ENCODE results near the gene YWHAE.
A peak's percentile ranks its signal among the peaks of the same experiment; 100 is the strongest.
"Not testable (repeated sequence)": the region's sequence is repeated elsewhere in the genome, so short reads cannot be mapped to it uniquely, and the experiment has no call there.

YWHAE gene

GRCh38 chr17:1398028-1398427, 2.0 kb downstream of the YWHAE start:
- H3K27me3 ChIP-seq: no peaks in the 10 kb centered on the region
- peak overlapping the region; percentile 91 to 99 (median 98) for H3K9ac ChIP-seq
- peaks cover 62 to 65% (median 64%) of the 10 kb centered on the region in 11 experiments for H4K20me1 ChIP-seq
- H3K4me3 ChIP-seq: peak overlapping the region; percentile 84 to 98 (median 92)
- peak overlapping the region in 10 of 11 experiments; percentile 96 to 100 (median 99); a peak in 20 of 22 replicates for H3K27ac ChIP-seq
- peaks cover 10 to 56% (median 45%) of the 10 kb centered on the region in 11 experiments; a peak in 21 of 22 replicates for H3K36me3 ChIP-seq
- no peak for TF ChIP-seq Cebpa-rat (IDR thresholded peaks at IDR 0.05)
- peak overlapping the region; percentile 81 to 98 (median 90) for H3K4me2 ChIP-seq
- peaks cover 41 to 58% (median 53%) of the 10 kb centered on the region in 10 experiments for H3K4me1 ChIP-seq
- no peaks in the 10 kb centered on the region for H3K9me3 ChIP-seq (replicated peaks in 1 of 11)

DNA sequence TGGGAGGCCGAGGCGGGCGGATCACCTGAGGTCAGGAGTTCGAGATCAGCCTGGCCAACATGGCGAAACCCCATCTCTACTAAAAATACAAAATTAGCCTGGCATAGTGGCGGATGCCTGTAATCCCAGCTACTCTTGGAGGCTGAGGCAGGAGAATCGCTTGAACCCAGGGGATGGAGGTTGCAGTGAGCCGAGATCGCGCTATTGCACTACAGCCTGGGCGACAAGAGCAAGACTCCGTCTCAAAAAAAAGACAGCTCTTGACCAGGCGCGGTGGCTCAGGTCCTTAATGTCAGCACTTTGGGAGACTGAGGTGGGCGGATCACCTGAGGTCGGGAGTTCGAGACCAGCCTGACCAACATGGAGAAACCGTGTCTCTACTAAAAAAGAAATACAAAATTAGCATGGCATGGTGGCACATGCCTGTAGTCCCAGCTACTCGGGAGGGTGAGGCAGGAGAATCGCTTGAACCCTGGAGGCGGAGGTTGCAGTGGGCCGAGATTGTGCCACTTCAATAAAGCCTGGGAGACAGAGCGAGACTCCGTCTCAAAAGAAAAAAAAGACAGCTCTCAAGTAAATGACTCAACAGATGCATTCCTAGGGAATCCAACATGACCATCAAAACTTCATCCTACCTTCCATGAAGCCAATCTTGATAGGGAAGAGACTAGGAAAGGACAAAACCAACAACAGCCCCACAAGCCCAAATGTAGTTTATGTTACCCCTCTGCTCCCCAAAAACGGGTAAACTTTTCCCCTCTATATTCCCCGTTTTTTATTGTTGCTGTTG, 4.0 kb downstream of the YWHAE start:
- H3K36me3 ChIP-seq: peaks cover 10 to 75% (median 64%) of the 10 kb centered on the region in 11 experiments; a peak in 21 of 22 replicates
- not testable (repeated sequence) for H3K9me3 ChIP-seq (replicated peaks in 1 of 11)
- H4K20me1 ChIP-seq: peaks cover 82 to 84% (median 83%) of the 10 kb centered on the region in 11 experiments

GRCh38 chr17:1391577-1391976, 8.4 kb downstream of the YWHAE start:
- Histone ChIP-seq H3K27ac (peak overlapping the region in 4 of 11 experiments; percentile 21 to 52 (median 38); a peak in 8 of 22 replicates), H3K4me1 (peaks cover 66 to 100% (median 89%) of the 10 kb centered on the region in 10 experiments), H3K9ac (peak overlapping the region in 3 of 11 experiments; percentile 4 to 47 (median 23); a peak in 1 of 22 replicates), H4K20me1 (peaks cover 100% of the 10 kb centered on the region in 11 experiments), H3K4me2 (peak overlapping the region; percentile 31 to 98 (median 64)), H3K9me3 (replicated peaks in 1 of 11) (no peaks in the 10 kb centered on the region), H3K27me3 (no peaks in the 10 kb centered on the region), H3K4me3 (0 out of 20 replicates have a peak overlapping the region, but pooled peaks of 1 of the 10 experiments have one; percentile 18), H3K36me3 (peaks cover 10 to 96% (median 76%) of the 10 kb centered on the region in 11 experiments; a peak in 21 of 22 replicates)
- no peak for TF ChIP-seq Cebpa-rat (IDR thresholded peaks at IDR 0.05)

More for the DNA sequence above, 4.0 kb downstream of the YWHAE start:
- H3K4me3 ChIP-seq, H3K9ac ChIP-seq, H3K27me3 ChIP-seq: not testable (repeated sequence)
- Histone ChIP-seq H3K4me2 (peak overlapping the region; percentile 81 to 98 (median 90); a peak in 17 of 22 replicates), H3K27ac (peak overlapping the region in 1 of 11 experiments; percentile 23; a peak in 1 of 22 replicates), H3K4me1 (peaks cover 59 to 75% (median 70%) of the 10 kb centered on the region in 10 experiments)

GRCh38 chr17:1390432-1391367, 9.3 kb downstream of the YWHAE start:
- H3K9ac ChIP-seq: peak overlapping the region in 4 of 11 experiments; percentile 4 to 47 (median 35); a peak in 3 of 22 replicates
- no peaks in the 10 kb centered on the region for H3K9me3 ChIP-seq (replicated peaks in 1 of 11)
- peak overlapping the region; percentile 31 to 98 (median 64) for H3K4me2 ChIP-seq
- H3K27ac ChIP-seq: peak overlapping the region in 8 of 11 experiments; percentile 4 to 52 (median 22); a peak in 11 of 22 replicates
- H4K20me1 ChIP-seq: peaks cover 100% of the 10 kb centered on the region in 11 experiments
- no peaks in the 10 kb centered on the region for H3K27me3 ChIP-seq
- no peak for TF ChIP-seq Cebpa-rat (IDR thresholded peaks at IDR 0.05)
- H3K4me3 ChIP-seq: no peak overlapping the region
- peaks cover 2 to 96% (median 76%) of the 10 kb centered on the region in 11 experiments; a peak in 21 of 22 replicates for H3K36me3 ChIP-seq
- peaks cover 68 to 98% (median 89%) of the 10 kb centered on the region in 10 experiments for H3K4me1 ChIP-seq

- Histone ChIP-seq H3K27ac (0 out of 22 replicates have a peak overlapping the region, but pooled peaks of 2 of the 11 experiments have one; percentile 10 to 11), H3K4me1 (peaks cover 62 to 87% (median 72%) of the 10 kb centered on the region in 10 experiments), H3K4me2 (peak overlapping the region in 9 of 11 experiments; percentile 17 to 67 (median 33); a peak in 15 of 22 replicates), H4K20me1 (peaks cover 100% of the 10 kb centered on the region in 11 experiments), H3K36me3 (peaks cover 11 to 96% (median 75%) of the 10 kb centered on the region in 11 experiments)
- not testable (repeated sequence) for H3K9me3 ChIP-seq (replicated peaks in 1 of 11); H3K27me3 ChIP-seq; H3K9ac ChIP-seq; H3K4me3 ChIP-seq
Measured at GRCh38 chr17:1387490-1388227, 12.4 kb downstream of the YWHAE start.

GRCh38 chr17:1386675-1387190, 13.3 kb downstream of the YWHAE start:
- peak overlapping the region in 1 of 11 experiments; percentile 23; a peak in 3 of 22 replicates for H3K9ac ChIP-seq
- not testable (repeated sequence) for H3K4me3 ChIP-seq; H3K9me3 ChIP-seq (replicated peaks in 1 of 11); H3K27me3 ChIP-seq
- peaks cover 54 to 86% (median 65%) of the 10 kb centered on the region in 10 experiments for H3K4me1 ChIP-seq
- H3K36me3 ChIP-seq: peaks cover 11 to 91% (median 69%) of the 10 kb centered on the region in 11 experiments
- H4K20me1 ChIP-seq: peaks cover 100% of the 10 kb centered on the region in 11 experiments
- H3K27ac ChIP-seq: peak overlapping the region in 3 of 11 experiments; percentile 10 to 24 (median 11); a peak in 1 of 22 replicates
- peak overlapping the region in 8 of 11 experiments; percentile 1 to 67 (median 34); a peak in 10 of 22 replicates for H3K4me2 ChIP-seq

DNA sequence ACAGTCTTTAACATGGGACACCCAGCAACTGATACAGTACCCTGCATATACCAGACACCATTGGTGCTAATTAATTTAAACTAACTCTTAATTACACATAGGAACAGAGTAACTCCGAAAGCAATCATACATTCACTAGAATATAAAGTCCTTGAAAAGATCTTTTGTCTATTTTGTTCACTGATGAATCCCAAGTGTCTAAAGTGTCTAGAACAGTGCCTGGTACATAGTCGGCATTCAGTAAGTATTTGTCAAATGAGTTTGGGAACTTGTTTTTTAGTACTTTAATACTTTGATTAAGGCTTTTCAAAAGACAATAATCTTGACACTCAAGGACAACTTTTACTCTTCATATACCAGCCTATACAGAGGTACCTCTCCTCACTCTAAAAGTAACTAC, 13.8 kb downstream of the YWHAE start:
- Histone ChIP-seq H3K27me3 (no peaks in the 10 kb centered on the region), H3K4me1 (peaks cover 54 to 86% (median 65%) of the 10 kb centered on the region in 10 experiments), H3K36me3 (peaks cover 11 to 91% (median 69%) of the 10 kb centered on the region in 11 experiments), H3K4me3 (no peak overlapping the region), H4K20me1 (peaks cover 100% of the 10 kb centered on the region in 11 experiments), H3K9ac (peak overlapping the region in 1 of 11 experiments; percentile 23; a peak in 1 of 22 replicates), H3K4me2 (peak overlapping the region in 5 of 11 experiments; percentile 1 to 67 (median 30); a peak in 6 of 22 replicates), H3K9me3 (replicated peaks in 1 of 11) (no peaks in the 10 kb centered on the region), H3K27ac (no peak overlapping the region)
- TF ChIP-seq Cebpa-rat (IDR thresholded peaks at IDR 0.05): no peak

All from BLaER1 treated with 17β-estradiol and CSF1 and Interleukin-3, amounts not matched to agents 10 nM and 100 nM (cell line).